ENCODE measurements around the gene DENND1B.

- no peak for TF ChIP-seq CTCF (IDR thresholded peaks at IDR 0.05)
- TF ChIP-seq EZH2 (IDR thresholded peaks at IDR 0.05; ENCODE audit: borderline replicate concordance, insufficient read depth, low read depth, low read length, poor library complexity, severe bottlenecking): no peak
Observed at GRCh38 chr1:197800379-197801110, 25.3 kb upstream of the DENND1B start.
